Measurements from ENCODE around the gene ABTB1. TPM values are rescaled to one million over a fixed set of nuclear protein-coding genes. Genes with fewer than 3 reads are reported as not detected.

Gene ABTB1
- total and polyA plus RNA-seq, 2 experiments from 2014 or later = 3.7 to 5.7 TPM

- no peak for TF ChIP-seq ZNF462 (CRISPR knock-in tag; IDR thresholded peaks at IDR 0.05)
- TF ChIP-seq ETS1 (IDR thresholded peaks at IDR 0.05) = no peak
These were observed 2.0 kb downstream of the ABTB1 start (continued) for GRCh38 chr3:127674790-127675189.

GRCh38 chr3:127675651-127676391 lies 3.1 kb downstream of the ABTB1 start:
- H3K9me2 ChIP-seq (ENCODE audit: insufficient read depth) = no peaks in the 10 kb centered on the region
- H3K4me3 Mint-ChIP-seq = no peak overlapping the region; the same call in 2 of the 3 replicates
- no peak overlapping the region for H3K4me2 ChIP-seq
- H3K36me3 ChIP-seq (ENCODE audit: insufficient read depth) = no peaks in the 10 kb centered on the region
- no peak overlapping the region for H3K4me3 ChIP-seq
- H3K27me3 Mint-ChIP-seq (ENCODE audit: insufficient read depth, low read depth, poor library complexity) = peaks cover 12% of the 10 kb centered on the region
- no peak overlapping the region for H3K27ac ChIP-seq (ENCODE audit: low read depth)
- no peak for DNase-seq (ENCODE audit: low spot score)
- H3K27me3 ChIP-seq (ENCODE audit: insufficient read depth) = no peaks in the 10 kb centered on the region
- no peaks in the 10 kb centered on the region for H3F3A ChIP-seq (replicated peaks; ENCODE audit: low read depth)
- no peak for ATAC-seq
- no peaks in the 10 kb centered on the region; the same call in 2 of the 3 replicates for H3K36me3 Mint-ChIP-seq (ENCODE audit: low read depth)
- H3K27ac Mint-ChIP-seq = peak overlapping the region; percentile 44; the same call in 1 of the 2 replicates
- H3K4me1 Mint-ChIP-seq = peaks cover 17% of the 10 kb centered on the region
- H2AFZ ChIP-seq = no peak overlapping the region
- H4K20me1 ChIP-seq (replicated peaks; ENCODE audit: insufficient read depth) = no peaks in the 10 kb centered on the region
- peaks cover 5% of the 10 kb centered on the region; the same call in 1 of the 2 replicates for H3K4me1 ChIP-seq (ENCODE audit: insufficient read depth)
- H3K9me3 Mint-ChIP-seq = peaks cover 5% of the 10 kb centered on the region; the same call in 2 of the 3 replicates
- no peaks in the 10 kb centered on the region for H3K79me2 ChIP-seq (replicated peaks; ENCODE audit: insufficient read depth)
- no peak for TF ChIP-seq STAT1 (IDR thresholded peaks at IDR 0.05; ENCODE audit: unreplicated experiment)
- no peak for TF ChIP-seq CREB1 (CRISPR knock-in tag; IDR thresholded peaks at IDR 0.05; ENCODE audit: low read depth)
- no peak for TF ChIP-seq ZNF462 (CRISPR knock-in tag; IDR thresholded peaks at IDR 0.05)
- TF ChIP-seq ETS1 (IDR thresholded peaks at IDR 0.05) = no peak
- TF ChIP-seq NANOG (IDR thresholded peaks at IDR 0.05; ENCODE audit: borderline replicate concordance) = no peak
